GM12878 (cell line): ENCODE results near the gene OLFM2. TPM values are rescaled to one million over a fixed set of nuclear protein-coding genes. Genes with fewer than 3 reads are reported as not detected.

Source experiments
- ATAC-seq: fragments of 200-7000 bp; cut with Tn5 transposase; 3 replicates; pipeline ENCODE4 v1.9.1; 2020; ENCODE audit warnings: mild to moderate bottlenecking, moderate library complexity
- BruUV-seq: library from RNA; stranded (reverse); fragments of 400-500 nt; replicated peaks from 2 replicates; lab custom pipeline; 2021; lab: Mats Ljungman, UMichigan
- CTCF ChIA-PET: fragments of 300-600 bp; sonication (Branson Sonifier 250); formaldehyde crosslinking; extraction: SDS; loops from one replicate; lab custom pipeline; 2021; ENCODE audit warnings: inconsistent platforms; lab: Yijun Ruan, JAX
- POLR2A ChIA-PET: fragments of 350-600 bp; formaldehyde crosslinking; extraction: SDS; loops from one replicate; lab custom pipeline; 2021; ENCODE audit warnings: inconsistent platforms; lab: Charles Lee
- RAD21 ChIA-PET: fragments of 300-600 bp; sonication (Branson Sonifier 250); formaldehyde crosslinking; loops from one replicate; lab custom pipeline; 2023; ENCODE audit warnings: antibody characterized with exemption; ENCODE audit not compliant: unreplicated experiment; lab: Charles Lee
- SMC1A ChIA-PET: fragments of 300-600 bp; sonication (Branson Sonifier 250); formaldehyde crosslinking; loops from one replicate; lab custom pipeline; 2023; ENCODE audit not compliant: unreplicated experiment, uncharacterized antibody; lab: Charles Lee
- DNase-seq: peaks from one replicate; pipeline ENCODE4 v3.0.0-alpha.2; 2011; ENCODE audit warnings: low read depth, low spot score
- FAIRE-seq: peaks from 3 replicates; lab custom pipeline; 2011; peaks lifted over from hg19 to GRCh38; lab: Jason Lieb, UNC
- H2AFZ ChIP-seq: 2 replicates; pipeline ENCODE4 v1.6.0; 2011; ENCODE audit warnings: low read depth, low read length, control low read depth; ENCODE audit not compliant: control insufficient read depth
- H3K27ac ChIP-seq: 2 replicates; pipeline ENCODE4 v1.5.1; 2011; ENCODE audit warnings: control low read depth; ENCODE audit not compliant: control insufficient read depth, insufficient read depth
- H3K27me3 ChIP-seq, 2 experiments: replicated peaks in 1 of 2; 2 replicates each; pipeline versions ENCODE4 v1.6.0 to v1.6.1; 2011; ENCODE audit warnings: low read length in 1 of 2; ENCODE audit not compliant: control insufficient read depth in 2 of 2, insufficient read depth in 2 of 2
- H3K36me3 ChIP-seq, 2 experiments: 2 replicates each; pipeline ENCODE4 v1.5.1; 2011; ENCODE audit warnings: low read length in 1 of 2; ENCODE audit not compliant: control insufficient read depth in 2 of 2, insufficient read depth in 2 of 2
- H3K4me1 ChIP-seq: 2 replicates; pipeline ENCODE4 v1.6.1; 2011; ENCODE audit warnings: mild to moderate bottlenecking, low read length, moderate library complexity, mixed read lengths; ENCODE audit not compliant: control insufficient read depth, insufficient read depth
- H3K4me2 ChIP-seq: 2 replicates; pipeline ENCODE4 v1.6.0; 2011; ENCODE audit warnings: control low read depth; ENCODE audit not compliant: control insufficient read depth, insufficient read depth
- H3K4me3 ChIP-seq: fragments of 200-600 bp; sonication (generic); 2 replicates; pipeline ENCODE4 v1.5.1; 2016
- H3K79me2 ChIP-seq: 2 replicates; pipeline ENCODE4 v1.6.0; 2011; ENCODE audit warnings: low read length; ENCODE audit not compliant: control insufficient read depth, insufficient read depth
- H3K9ac ChIP-seq: 2 replicates; pipeline ENCODE4 v1.8.0; 2011; ENCODE audit warnings: low read length, control low read depth, mixed read lengths; ENCODE audit not compliant: control insufficient read depth, insufficient read depth
- H3K9me3 ChIP-seq: replicated peaks from 3 replicates; pipeline ENCODE4 v1.5.1; 2011; ENCODE audit warnings: mild to moderate bottlenecking, low read length; ENCODE audit not compliant: control insufficient read depth, insufficient read depth
- H4K20me1 ChIP-seq: 2 replicates; pipeline ENCODE4 v1.6.0; 2011; ENCODE audit not compliant: control insufficient read depth, insufficient read depth
- BMI1 ChIP-seq: fragments of 450-650 bp; IDR thresholded peaks from 2 replicates; pipeline ENCODE4 v1.6.1; 2016; ENCODE audit warnings: mild to moderate bottlenecking, moderate library complexity, borderline replicate concordance
- DPF2 ChIP-seq: fragments of 450-650 bp; IDR thresholded peaks from 2 replicates; pipeline ENCODE4 v1.6.1; 2017; ENCODE audit warnings: mild to moderate bottlenecking
- EED ChIP-seq: sonication (generic); IDR thresholded peaks from 2 replicates; pipeline ENCODE4 v1.6.1; 2016; ENCODE audit warnings: antibody characterized with exemption, low read depth
- ETV6 ChIP-seq, 2 experiments: fragments of 450-650 bp in 1 of 2; IDR thresholded peaks in 1 of 2; conservative IDR thresholded peaks in 1 of 2; 2 replicates each; pipeline ENCODE4 v1.6.1; 2014; ENCODE audit warnings: antibody characterized with exemption in 1 of 2, borderline replicate concordance in 1 of 2, low read depth in 1 of 2, mild to moderate bottlenecking in 1 of 2, moderate library complexity in 1 of 2
- IKZF2 ChIP-seq, 2 experiments: fragments of 450-650 bp; IDR thresholded peaks; 2 replicates each; pipeline ENCODE4 v1.6.1; 2017; ENCODE audit warnings: mild to moderate bottlenecking in 2 of 2, moderate library complexity in 2 of 2
- IRF4 ChIP-seq: IDR thresholded peaks from 2 replicates; pipeline ENCODE4 v1.6.1; 2011; ENCODE audit warnings: low read depth, low read length
- JUND ChIP-seq: IDR thresholded peaks from 2 replicates; pipeline ENCODE4 v1.6.1; 2012; ENCODE audit warnings: low read depth, mild to moderate bottlenecking, low read length, improper control_type of control experiment, moderate library complexity
- RAD21 ChIP-seq: IDR thresholded peaks from 2 replicates; pipeline ENCODE4 v1.6.1; 2011; ENCODE audit warnings: mild to moderate bottlenecking, low read depth, low read length, moderate library complexity; ENCODE audit not compliant: insufficient read depth
- RUNX3 ChIP-seq: IDR thresholded peaks from 2 replicates; pipeline ENCODE4 v1.6.1; 2012; ENCODE audit warnings: low read length, inconsistent platforms
- SPI1 ChIP-seq: IDR thresholded peaks from 2 replicates; pipeline ENCODE4 v1.6.1; 2011; ENCODE audit warnings: low read depth, mild to moderate bottlenecking, low read length, moderate library complexity, borderline replicate concordance; ENCODE audit not compliant: insufficient read depth
- TCF3 ChIP-seq: IDR thresholded peaks from 2 replicates; pipeline ENCODE4 v1.6.1; 2012; ENCODE audit warnings: low read depth, mild to moderate bottlenecking, low read length, borderline replicate concordance; ENCODE audit not compliant: insufficient read depth
- WGBS: methylation state at CpG from one replicate; pipeline ENCODE4 v1.1.6; 2016; ENCODE audit warnings: low lambda C conversion rate; ENCODE audit not compliant: insufficient replicate concordance, insufficient coverage; ENCODE audit errors: missing lambda C conversion rate; 5-methylcytosine and 5-hydroxymethylcytosine counted together
- in situ Hi-C: fragments of 300-500 bp; cut with MboI; formaldehyde crosslinking; loops from 9 replicates; pipeline ENCODE4 v1.14.3; 2018; ENCODE audit warnings: mixed read lengths
- intact Hi-C: fragments of 100-400 bp; cut with micrococcal nuclease; formaldehyde crosslinking; loops from one replicate; pipeline ENCODE4 v1.14.2; 2022; ENCODE audit not compliant: unreplicated experiment
- polyA plus RNA-seq, 11 experiments: library from polyadenylated mRNA; depleted of rRNA in 4 of 11; unstranded in 6 of 11; stranded (reverse) in 5 of 11; fragments of >200 nt; fragmentation: Nextera tagmentation in 4 of 11; fragmentation: Illumina TruSeq in 1 of 11; extraction: Ambion mirVana in 4 of 11; extraction: Trizol in 1 of 11; gene quantifications; 1 replicate in 1 of 11; 2 replicates in 10 of 11; pipeline versions ENCODE4 v1.2.1 to v1.2.3, GENCODE V29; 2011 to 2016; ENCODE audit warnings: inconsistent platforms in 2 of 11, missing spikeins in 2 of 11, low read depth in 1 of 11
- total RNA-seq, 4 experiments: library from RNA; depleted of rRNA in 3 of 4; stranded (reverse); fragments of >200 nt in 3 of 4; fragmentation: Illumina TruSeq in 1 of 4; extraction: Trizol in 1 of 4; gene quantifications; 2 replicates each; pipeline versions ENCODE4 v1.2.1 to v1.2.3, GENCODE V29; 2013 to 2021
- TF ChIP-seq, protein P1 (sequence below): IDR thresholded peaks from 2 replicates; pipeline ENCODE4 v1.6.1; 2012; ENCODE audit warnings: mild to moderate bottlenecking, low read depth, low read length
- TF ChIP-seq, protein P2 (sequence below): fragments of 450-650 bp; conservative IDR thresholded peaks from 2 replicates; pipeline ENCODE4 v1.6.1; 2017; ENCODE audit warnings: mild to moderate bottlenecking, moderate library complexity
- TF ChIP-seq, protein P3 (sequence below): fragments of 450-650 bp; IDR thresholded peaks from 2 replicates; pipeline ENCODE4 v1.6.1; 2016; ENCODE audit warnings: mild to moderate bottlenecking

The OLFM2 gene
- total and polyA plus RNA-seq, 10 of the 15 experiments (the other 5 are each of a cell fraction or from before 2014, with no cell fraction given), result 0.07 to 3.5 (median 0.27) TPM; not detected in 5

DNA sequence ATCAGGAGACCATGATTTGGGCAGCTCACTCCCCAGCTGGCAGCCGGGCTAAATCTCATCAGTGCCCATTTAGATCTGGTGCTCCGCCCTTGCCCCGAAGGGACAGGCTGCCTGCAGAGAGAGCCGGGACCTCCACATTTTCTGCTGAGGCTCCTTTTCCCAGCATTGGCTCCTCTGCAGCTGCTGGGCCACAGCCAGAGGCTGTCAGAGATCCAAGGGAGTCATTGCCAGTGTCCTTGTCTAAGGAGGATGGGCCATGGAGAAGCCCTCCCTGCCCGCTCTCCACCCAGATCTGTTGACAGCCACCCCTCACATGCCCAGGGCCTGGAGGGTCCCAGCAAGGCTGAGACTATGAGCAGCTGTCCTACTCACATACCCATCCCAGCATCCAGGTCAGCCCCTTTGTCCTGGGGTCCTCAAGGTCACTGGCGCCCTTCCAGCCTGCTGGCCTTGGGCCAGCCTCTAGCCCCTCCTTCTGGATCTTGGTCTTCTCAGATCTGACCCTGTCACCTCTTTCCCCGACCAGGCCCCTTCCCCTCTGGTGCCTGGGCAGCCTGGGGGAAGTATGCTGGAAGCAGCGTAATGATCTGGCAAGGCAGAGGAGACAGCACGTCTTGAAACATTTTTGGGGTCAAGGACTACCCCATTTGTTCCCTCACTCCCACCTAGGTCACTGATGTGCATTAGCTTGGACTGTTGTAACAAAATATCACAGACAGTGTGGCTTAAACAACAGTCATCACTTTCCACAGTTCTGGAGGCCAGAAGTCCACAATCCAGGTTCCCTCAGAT, 93.3 kb downstream of the OLFM2 start (continued):
- TF ChIP-seq IKZF2 (IDR thresholded peaks at IDR 0.05) (no peak), DPF2 (no peak), RUNX3 (no peak)
- TF ChIP-seq, all 136 proteins: peak for 0

DNA sequence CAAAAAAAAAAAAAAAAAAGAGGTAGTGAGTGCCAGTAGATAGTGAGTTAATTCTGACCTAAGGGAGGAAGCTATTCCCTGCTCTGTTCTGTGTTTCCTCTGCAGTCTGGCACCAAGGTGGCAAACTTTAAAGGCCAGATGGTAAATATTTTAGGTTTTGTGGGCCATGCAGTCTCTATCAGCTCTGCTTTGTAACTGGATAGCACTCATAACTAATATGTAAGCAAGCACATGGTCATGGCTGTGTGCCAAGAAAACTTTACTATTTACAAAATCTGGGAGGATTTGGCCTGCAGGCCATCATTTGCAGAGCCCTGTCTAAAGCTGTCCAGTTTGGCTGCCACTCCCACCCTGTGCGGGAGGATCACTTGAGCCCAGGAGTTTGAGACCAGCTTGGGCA, 96.9 kb downstream of the OLFM2 start:
- ChIA-PET SMC1A (interaction anchor here (0.6 kb wide), 1 partner anchor 1327 kb away, joined by 3 read pairs; no protein-coding TSS in a partner anchor), POLR2A (interaction anchor here (1.0 kb wide), 1 partner anchor 12 kb away, joined by 3 read pairs; the partner anchor contains the start of gene UBL5), RAD21 (no interaction called here), CTCF (interaction anchor here (0.6 kb wide), 1 partner anchor 167 kb away, joined by 3 read pairs; no protein-coding TSS in a partner anchor)
- peaks cover 7% of the 10 kb centered on the region for H3K4me1 ChIP-seq
- H3K27me3 ChIP-seq, result no peaks in the 10 kb centered on the region
- ATAC-seq (no peak), FAIRE-seq (no peak), DNase-seq (no peak)
- in situ Hi-C loops, result no loop called here
- no peak overlapping the region for H3K9ac ChIP-seq
- H4K20me1 ChIP-seq, result no peaks in the 10 kb centered on the region
- H3K9me3 ChIP-seq, result no peaks in the 10 kb centered on the region; the same call in 2 of the 3 replicates
- peaks cover 18 to 24% of the 10 kb centered on the region in 2 experiments; a peak in 3 of 4 replicates for H3K36me3 ChIP-seq
- no peak overlapping the region for H3K4me3 ChIP-seq
- no peak overlapping the region for H2AFZ ChIP-seq
- no peak overlapping the region for H3K4me2 ChIP-seq
- WGBS, result 83% methylated on average over 1 of the region's 1 CpG
- no TSS peak for BruUV-seq
- peaks cover 17% of the 10 kb centered on the region for H3K79me2 ChIP-seq
- no peak overlapping the region for H3K27ac ChIP-seq
- intact Hi-C loops, result no loop called here
- no peak for TF ChIP-seq SPI1
- TF ChIP-seq RAD21, result no peak
- TF ChIP-seq BMI1, result no peak
- TF ChIP-seq, protein P1, sequence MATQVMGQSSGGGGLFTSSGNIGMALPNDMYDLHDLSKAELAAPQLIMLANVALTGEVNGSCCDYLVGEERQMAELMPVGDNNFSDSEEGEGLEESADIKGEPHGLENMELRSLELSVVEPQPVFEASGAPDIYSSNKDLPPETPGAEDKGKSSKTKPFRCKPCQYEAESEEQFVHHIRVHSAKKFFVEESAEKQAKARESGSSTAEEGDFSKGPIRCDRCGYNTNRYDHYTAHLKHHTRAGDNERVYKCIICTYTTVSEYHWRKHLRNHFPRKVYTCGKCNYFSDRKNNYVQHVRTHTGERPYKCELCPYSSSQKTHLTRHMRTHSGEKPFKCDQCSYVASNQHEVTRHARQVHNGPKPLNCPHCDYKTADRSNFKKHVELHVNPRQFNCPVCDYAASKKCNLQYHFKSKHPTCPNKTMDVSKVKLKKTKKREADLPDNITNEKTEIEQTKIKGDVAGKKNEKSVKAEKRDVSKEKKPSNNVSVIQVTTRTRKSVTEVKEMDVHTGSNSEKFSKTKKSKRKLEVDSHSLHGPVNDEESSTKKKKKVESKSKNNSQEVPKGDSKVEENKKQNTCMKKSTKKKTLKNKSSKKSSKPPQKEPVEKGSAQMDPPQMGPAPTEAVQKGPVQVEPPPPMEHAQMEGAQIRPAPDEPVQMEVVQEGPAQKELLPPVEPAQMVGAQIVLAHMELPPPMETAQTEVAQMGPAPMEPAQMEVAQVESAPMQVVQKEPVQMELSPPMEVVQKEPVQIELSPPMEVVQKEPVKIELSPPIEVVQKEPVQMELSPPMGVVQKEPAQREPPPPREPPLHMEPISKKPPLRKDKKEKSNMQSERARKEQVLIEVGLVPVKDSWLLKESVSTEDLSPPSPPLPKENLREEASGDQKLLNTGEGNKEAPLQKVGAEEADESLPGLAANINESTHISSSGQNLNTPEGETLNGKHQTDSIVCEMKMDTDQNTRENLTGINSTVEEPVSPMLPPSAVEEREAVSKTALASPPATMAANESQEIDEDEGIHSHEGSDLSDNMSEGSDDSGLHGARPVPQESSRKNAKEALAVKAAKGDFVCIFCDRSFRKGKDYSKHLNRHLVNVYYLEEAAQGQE, result no peak
- TF ChIP-seq IRF4, result no peak
- TF ChIP-seq ETV6 (conservative IDR thresholded peaks at IDR 0.05 in 1 of 2, IDR thresholded peaks at IDR 0.05 in 1 of 2; ENCODE audit: borderline replicate concordance in 1 of 2, low read depth in 1 of 2), result no peak
- TF ChIP-seq, protein P2, sequence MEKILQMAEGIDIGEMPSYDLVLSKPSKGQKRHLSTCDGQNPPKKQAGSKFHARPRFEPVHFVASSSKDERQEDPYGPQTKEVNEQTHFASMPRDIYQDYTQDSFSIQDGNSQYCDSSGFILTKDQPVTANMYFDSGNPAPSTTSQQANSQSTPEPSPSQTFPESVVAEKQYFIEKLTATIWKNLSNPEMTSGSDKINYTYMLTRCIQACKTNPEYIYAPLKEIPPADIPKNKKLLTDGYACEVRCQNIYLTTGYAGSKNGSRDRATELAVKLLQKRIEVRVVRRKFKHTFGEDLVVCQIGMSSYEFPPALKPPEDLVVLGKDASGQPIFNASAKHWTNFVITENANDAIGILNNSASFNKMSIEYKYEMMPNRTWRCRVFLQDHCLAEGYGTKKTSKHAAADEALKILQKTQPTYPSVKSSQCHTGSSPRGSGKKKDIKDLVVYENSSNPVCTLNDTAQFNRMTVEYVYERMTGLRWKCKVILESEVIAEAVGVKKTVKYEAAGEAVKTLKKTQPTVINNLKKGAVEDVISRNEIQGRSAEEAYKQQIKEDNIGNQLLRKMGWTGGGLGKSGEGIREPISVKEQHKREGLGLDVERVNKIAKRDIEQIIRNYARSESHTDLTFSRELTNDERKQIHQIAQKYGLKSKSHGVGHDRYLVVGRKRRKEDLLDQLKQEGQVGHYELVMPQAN, result no peak
- TF ChIP-seq, protein P3, sequence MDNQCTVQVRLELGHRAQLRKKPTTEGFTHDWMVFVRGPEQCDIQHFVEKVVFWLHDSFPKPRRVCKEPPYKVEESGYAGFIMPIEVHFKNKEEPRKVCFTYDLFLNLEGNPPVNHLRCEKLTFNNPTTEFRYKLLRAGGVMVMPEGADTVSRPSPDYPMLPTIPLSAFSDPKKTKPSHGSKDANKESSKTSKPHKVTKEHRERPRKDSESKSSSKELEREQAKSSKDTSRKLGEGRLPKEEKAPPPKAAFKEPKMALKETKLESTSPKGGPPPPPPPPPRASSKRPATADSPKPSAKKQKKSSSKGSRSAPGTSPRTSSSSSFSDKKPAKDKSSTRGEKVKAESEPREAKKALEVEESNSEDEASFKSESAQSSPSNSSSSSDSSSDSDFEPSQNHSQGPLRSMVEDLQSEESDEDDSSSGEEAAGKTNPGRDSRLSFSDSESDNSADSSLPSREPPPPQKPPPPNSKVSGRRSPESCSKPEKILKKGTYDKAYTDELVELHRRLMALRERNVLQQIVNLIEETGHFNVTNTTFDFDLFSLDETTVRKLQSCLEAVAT, result no peak
- TF ChIP-seq JUND, result no peak
- TF ChIP-seq EED, result no peak
- TF ChIP-seq TCF3, result no peak
